ENCODE data around the gene BACH2. TPM values are rescaled to one million over a fixed set of nuclear protein-coding genes. Genes with fewer than 3 reads are reported as not detected.

The BACH2 gene
- total and polyA plus RNA-seq, 10 of the 15 experiments (the other 5 are each of a cell fraction or from before 2014, with no cell fraction given) = 0.03 to 0.28 (median 0.04) TPM; not detected in 3

DNA sequence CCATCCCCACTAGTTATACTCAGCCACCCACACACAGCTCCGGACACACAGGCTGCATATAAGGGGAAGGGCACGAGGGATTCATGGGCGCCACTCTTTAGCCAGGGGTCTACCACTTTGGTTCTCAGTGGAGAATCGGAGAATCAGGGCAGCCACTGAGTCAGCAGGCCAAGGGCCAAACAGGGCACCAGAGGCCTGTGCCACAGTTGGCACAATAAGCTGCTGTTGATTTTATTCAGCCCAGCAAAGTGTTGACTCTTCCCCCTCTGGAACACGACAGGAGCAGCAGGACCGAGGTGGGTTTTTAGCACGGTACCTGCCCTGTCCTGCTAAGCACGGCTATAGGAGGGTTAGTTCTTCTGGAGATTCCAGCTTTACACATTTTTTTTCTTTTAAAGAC, 354.0 kb downstream of the BACH2 start (continued):
- TF ChIP-seq RAD21 (IDR thresholded peaks at IDR 0.05; ENCODE audit: insufficient read depth, low read depth, low read length) = no peak

DNA sequence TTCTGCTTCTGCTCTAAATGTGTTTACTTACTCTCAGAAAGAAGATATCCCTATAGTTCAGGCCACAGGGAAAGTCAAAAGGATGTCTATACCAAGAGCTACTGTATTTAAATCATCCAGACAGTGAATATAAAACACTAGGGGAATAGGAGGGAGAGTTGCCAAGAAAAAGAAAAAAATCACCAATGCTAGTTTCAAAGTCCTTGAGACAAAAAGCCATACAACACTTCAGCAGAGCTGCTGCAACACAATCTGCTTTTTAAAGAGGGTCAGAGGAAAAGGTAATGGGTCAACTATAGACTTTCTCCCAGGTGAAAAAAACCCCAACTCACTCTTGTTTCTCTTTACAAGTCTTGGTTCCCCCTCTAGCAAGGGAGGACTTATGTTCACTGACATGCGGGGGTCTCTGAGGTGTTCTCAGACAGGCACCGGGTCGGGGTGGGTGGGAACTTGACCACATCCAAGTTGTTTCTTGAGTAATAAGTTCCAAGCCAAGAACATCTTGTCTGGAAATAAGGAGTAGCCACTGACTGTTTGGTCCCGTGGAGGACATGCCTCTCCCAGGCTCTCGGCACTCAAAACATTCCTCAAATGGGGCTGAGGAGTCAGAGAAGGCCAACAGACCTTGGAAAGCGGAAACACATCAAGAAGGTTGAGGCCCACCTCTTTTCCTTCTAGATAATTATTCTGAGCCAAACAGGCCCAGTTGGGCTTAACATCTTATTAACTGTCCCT, 354.7 kb downstream of the BACH2 start:
- Histone ChIP-seq H3K4me1 (ENCODE audit: control insufficient read depth, insufficient read depth, low read length) (no peaks in the 10 kb centered on the region), H3K9ac (ENCODE audit: control insufficient read depth, insufficient read depth, low read length) (no peak overlapping the region), H3K79me2 (ENCODE audit: control insufficient read depth, insufficient read depth, low read length) (no peaks in the 10 kb centered on the region), H3K4me2 (ENCODE audit: control insufficient read depth, insufficient read depth) (no peak overlapping the region), H3K36me3 (ENCODE audit: control insufficient read depth in 2 of 2, insufficient read depth in 2 of 2, low read length in 1 of 2) (no peaks in the 10 kb centered on the region), H3K9me3 (replicated peaks; ENCODE audit: control insufficient read depth, insufficient read depth, low read length) (peaks cover 2% of the 10 kb centered on the region; the same call in 2 of the 3 replicates), H3K4me3 (no peak overlapping the region), H2AFZ (ENCODE audit: control insufficient read depth, low read depth, low read length) (no peak overlapping the region), H4K20me1 (ENCODE audit: control insufficient read depth, insufficient read depth) (no peaks in the 10 kb centered on the region; the same call in 1 of the 2 replicates), H3K27me3 (replicated peaks in 1 of 2; ENCODE audit: control insufficient read depth in 2 of 2, insufficient read depth in 2 of 2, low read length in 1 of 2) (no peaks in the 10 kb centered on the region; a peak in 3 of 4 replicates), H3K27ac (ENCODE audit: control insufficient read depth, insufficient read depth) (no peak overlapping the region)
- ATAC-seq (no peak), FAIRE-seq (no peak), DNase-seq (ENCODE audit: low read depth, low spot score) (no peak)
- RAD21 ChIA-PET (ENCODE audit: unreplicated experiment) = interaction anchor here (0.5 to 3.7 kb wide), 3 partner anchors 451 to 537 kb away, joined by 3 to 104 read pairs (median 25); no protein-coding TSS in a partner anchor
- SMC1A ChIA-PET (ENCODE audit: uncharacterized antibody, unreplicated experiment) = interaction anchor here (1.0 to 3.5 kb wide), 5 partner anchors 239 to 539 kb away, joined by 3 to 97 read pairs (median 10); no protein-coding TSS in a partner anchor
- intact Hi-C loops (cut with micrococcal nuclease; ENCODE audit: unreplicated experiment) (loop anchor here (5.0 kb wide), 1 partner anchor 235 kb away; no protein-coding TSS in a partner anchor), in situ Hi-C loops (cut with MboI) (loop anchor here (10.0 kb wide), 1 partner anchor 453 kb away; no protein-coding TSS in a partner anchor)
- TF ChIP-seq TCF7 (IDR thresholded peaks at IDR 0.05; ENCODE audit: borderline replicate concordance) = no peak
- TF ChIP-seq PAX5 (IDR thresholded peaks at IDR 0.05; ENCODE audit: borderline replicate concordance, low read depth, low read length) = no peak
- no peak for TF ChIP-seq FOXM1 (IDR thresholded peaks at IDR 0.05; ENCODE audit: low read depth, low read length)
- TF ChIP-seq ZZZ3 (IDR thresholded peaks at IDR 0.05; ENCODE audit: control insufficient read depth, insufficient read length, low read depth) = no peak
- TF ChIP-seq MXI1 (IDR thresholded peaks at IDR 0.05; ENCODE audit: low read depth, low read length) = no peak
- no peak for TF ChIP-seq SUPT20H (IDR thresholded peaks at IDR 0.05; ENCODE audit: borderline replicate concordance, control insufficient read depth, low read depth, low read length)
- TF ChIP-seq RFX5 (IDR thresholded peaks at IDR 0.05; ENCODE audit: low read depth, low read length) = no peak
- TF ChIP-seq, protein P1, sequence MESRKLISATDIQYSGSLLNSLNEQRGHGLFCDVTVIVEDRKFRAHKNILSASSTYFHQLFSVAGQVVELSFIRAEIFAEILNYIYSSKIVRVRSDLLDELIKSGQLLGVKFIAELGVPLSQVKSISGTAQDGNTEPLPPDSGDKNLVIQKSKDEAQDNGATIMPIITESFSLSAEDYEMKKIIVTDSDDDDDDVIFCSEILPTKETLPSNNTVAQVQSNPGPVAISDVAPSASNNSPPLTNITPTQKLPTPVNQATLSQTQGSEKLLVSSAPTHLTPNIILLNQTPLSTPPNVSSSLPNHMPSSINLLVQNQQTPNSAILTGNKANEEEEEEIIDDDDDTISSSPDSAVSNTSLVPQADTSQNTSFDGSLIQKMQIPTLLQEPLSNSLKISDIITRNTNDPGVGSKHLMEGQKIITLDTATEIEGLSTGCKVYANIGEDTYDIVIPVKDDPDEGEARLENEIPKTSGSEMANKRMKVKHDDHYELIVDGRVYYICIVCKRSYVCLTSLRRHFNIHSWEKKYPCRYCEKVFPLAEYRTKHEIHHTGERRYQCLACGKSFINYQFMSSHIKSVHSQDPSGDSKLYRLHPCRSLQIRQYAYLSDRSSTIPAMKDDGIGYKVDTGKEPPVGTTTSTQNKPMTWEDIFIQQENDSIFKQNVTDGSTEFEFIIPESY (IDR thresholded peaks at IDR 0.05) = no peak
- TF ChIP-seq ZSCAN29 (IDR thresholded peaks at IDR 0.05) = no peak
- TF ChIP-seq NRF1 (conservative IDR thresholded peaks at IDR 0.05; ENCODE audit: low read depth, low read length) = no peak
- CTCF ChIA-PET = interaction anchor here (1.1 to 6.9 kb wide), 7 partner anchors 20 to 535 kb away, joined by 3 to 193 read pairs (median 6); no protein-coding TSS in a partner anchor
- 32% methylated on average over 6 of the region's 6 CpGs for WGBS (ENCODE audit: insufficient coverage, insufficient replicate concordance, low lambda C conversion rate, missing lambda C conversion rate)
- no TSS peak for BruUV-seq (replicated peaks)
- POLR2A ChIA-PET = no interaction called here
